Memory B cell (primary cell): ENCODE results near the gene TFCP2.
A peak's percentile ranks its signal among the peaks of the same experiment; 100 is the strongest.

Experiments used
- ATAC-seq: fragments of 150-1000 bp; cut with Tn5 transposase; 2 replicates; pipeline ENCODE4 v1.10.0; 2021; ENCODE audit warnings: low read depth, mild to moderate bottlenecking, moderate library complexity
- DNase-seq, 2 donors: peaks; one replicate each; pipeline ENCODE4 v3.0.0; 2022; ENCODE audit warnings: low spot score in 2 of 2
- H3K27ac Mint-ChIP-seq: one replicate; pipeline ENCODE4 v1.8.0; 2022; ENCODE audit warnings: mild to moderate bottlenecking, moderate library complexity, mixed read lengths
- H3K27me3 Mint-ChIP-seq: one replicate; pipeline ENCODE4 v1.8.0; 2022; ENCODE audit warnings: mixed read lengths
- H3K36me3 Mint-ChIP-seq: one replicate; pipeline ENCODE4 v1.8.0; 2022; ENCODE audit warnings: mild to moderate bottlenecking, mixed read lengths
- H3K4me1 Mint-ChIP-seq: one replicate; pipeline ENCODE4 v1.8.0; 2022; ENCODE audit warnings: mixed read lengths
- H3K4me3 Mint-ChIP-seq: one replicate; pipeline ENCODE4 v1.8.0; 2022; ENCODE audit warnings: mild to moderate bottlenecking, moderate library complexity, mixed read lengths
- H3K9me3 Mint-ChIP-seq: one replicate; pipeline ENCODE4 v1.8.0; 2022; ENCODE audit warnings: mixed read lengths

Gene TFCP2

GRCh38 chr12:51076236-51076930 lies 96.6 kb downstream of the TFCP2 start:
- Mint-ChIP-seq H3K4me1 (peaks cover 5% of the 10 kb centered on the region), H3K36me3 (peaks cover 13% of the 10 kb centered on the region), H3K27me3 (no peaks in the 10 kb centered on the region), H3K27ac (no peak overlapping the region), H3K4me3 (no peak overlapping the region), H3K9me3 (no peaks in the 10 kb centered on the region)
- ATAC-seq (no peak), DNase-seq (no peak)

- peaks cover 13% of the 10 kb centered on the region for H3K36me3 Mint-ChIP-seq
- ATAC-seq: no peak
- no peak overlapping the region for H3K4me3 Mint-ChIP-seq
- H3K27me3 Mint-ChIP-seq: no peaks in the 10 kb centered on the region
- no peaks in the 10 kb centered on the region for H3K9me3 Mint-ChIP-seq
- H3K4me1 Mint-ChIP-seq: peaks cover 5% of the 10 kb centered on the region
- no peak for DNase-seq
- no peak overlapping the region for H3K27ac Mint-ChIP-seq
Observed at GRCh38 chr12:51075390-51075789, 97.5 kb downstream of the TFCP2 start.

GRCh38 chr12:51071663-51072062 lies 101.3 kb downstream of the TFCP2 start:
- Mint-ChIP-seq H3K9me3 (no peaks in the 10 kb centered on the region), H3K36me3 (peaks cover 22% of the 10 kb centered on the region), H3K4me3 (no peak overlapping the region), H3K4me1 (peaks cover under 1% of the 10 kb centered on the region), H3K27me3 (no peaks in the 10 kb centered on the region), H3K27ac (peak overlapping the region; percentile 58)
- no peak for ATAC-seq
- DNase-seq: no peak

- DNase-seq: no peak
- Mint-ChIP-seq H3K36me3 (peaks cover 22% of the 10 kb centered on the region), H3K4me1 (no peaks in the 10 kb centered on the region), H3K27ac (no peak overlapping the region), H3K9me3 (no peaks in the 10 kb centered on the region), H3K27me3 (no peaks in the 10 kb centered on the region), H3K4me3 (no peak overlapping the region)
- no peak for ATAC-seq
Observed at GRCh38 chr12:51070004-51070403, 102.9 kb downstream of the TFCP2 start.

GRCh38 chr12:51067771-51068170 lies 105.2 kb downstream of the TFCP2 start:
- Mint-ChIP-seq H3K27me3 (no peaks in the 10 kb centered on the region), H3K36me3 (peaks cover 18% of the 10 kb centered on the region), H3K27ac (no peak overlapping the region)

GRCh38 chr12:51067229-51067628 lies 105.7 kb downstream of the TFCP2 start:
- Mint-ChIP-seq H3K27me3 (no peaks in the 10 kb centered on the region), H3K9me3 (no peaks in the 10 kb centered on the region), H3K4me3 (no peak overlapping the region), H3K36me3 (peaks cover 18% of the 10 kb centered on the region), H3K4me1 (no peaks in the 10 kb centered on the region), H3K27ac (no peak overlapping the region)
- ATAC-seq: no peak
- no peak for DNase-seq

More at GRCh38 chr12:51067771-51068170, 105.2 kb downstream of the TFCP2 start:
- DNase-seq: no peak
- Mint-ChIP-seq H3K9me3 (no peaks in the 10 kb centered on the region), H3K4me1 (no peaks in the 10 kb centered on the region), H3K4me3 (no peak overlapping the region)
- no peak for ATAC-seq

- DNase-seq (no peak), ATAC-seq (no peak)
- Mint-ChIP-seq H3K4me3 (no peak overlapping the region), H3K27ac (no peak overlapping the region), H3K4me1 (no peaks in the 10 kb centered on the region), H3K36me3 (peaks cover 13% of the 10 kb centered on the region), H3K9me3 (no peaks in the 10 kb centered on the region), H3K27me3 (no peaks in the 10 kb centered on the region)
Observed at GRCh38 chr12:51065530-51065929, 107.4 kb downstream of the TFCP2 start.

GRCh38 chr12:51062631-51063397 lies 110.1 kb downstream of the TFCP2 start:
- Mint-ChIP-seq H3K27ac (no peak overlapping the region), H3K36me3 (peaks cover 17% of the 10 kb centered on the region), H3K27me3 (no peaks in the 10 kb centered on the region), H3K4me1 (no peaks in the 10 kb centered on the region), H3K4me3 (no peak overlapping the region), H3K9me3 (no peaks in the 10 kb centered on the region)
- no peak for DNase-seq
- no peak for ATAC-seq

- no peak for DNase-seq
- Mint-ChIP-seq H3K27ac (peak overlapping the region; percentile 38), H3K9me3 (no peaks in the 10 kb centered on the region), H3K4me3 (no peak overlapping the region), H3K27me3 (no peaks in the 10 kb centered on the region), H3K4me1 (no peaks in the 10 kb centered on the region), H3K36me3 (peaks cover 18% of the 10 kb centered on the region)
- no peak for ATAC-seq
Observed at GRCh38 chr12:51059086-51059485, 113.8 kb downstream of the TFCP2 start.

- H3K27me3 Mint-ChIP-seq: no peaks in the 10 kb centered on the region
- DNase-seq: no peak
Observed at GRCh38 chr12:51056242-51056641, 116.7 kb downstream of the TFCP2 start.

GRCh38 chr12:51055060-51055459 lies 117.9 kb downstream of the TFCP2 start:
- Mint-ChIP-seq H3K4me3 (no peak overlapping the region), H3K4me1 (peaks cover 3% of the 10 kb centered on the region), H3K9me3 (no peaks in the 10 kb centered on the region), H3K27me3 (no peaks in the 10 kb centered on the region), H3K36me3 (peaks cover 20% of the 10 kb centered on the region), H3K27ac (no peak overlapping the region)
- ATAC-seq: no peak
- no peak for DNase-seq

More at GRCh38 chr12:51056242-51056641, 116.7 kb downstream of the TFCP2 start:
- Mint-ChIP-seq H3K36me3 (peaks cover 23% of the 10 kb centered on the region), H3K4me1 (peaks cover 3% of the 10 kb centered on the region), H3K27ac (no peak overlapping the region), H3K4me3 (no peak overlapping the region), H3K9me3 (no peaks in the 10 kb centered on the region)
- ATAC-seq: no peak

- H3K36me3 Mint-ChIP-seq: peaks cover 11% of the 10 kb centered on the region
Observed at GRCh38 chr12:51051787-51052186, 121.1 kb downstream of the TFCP2 start.

GRCh38 chr12:51049525-51049924 lies 123.4 kb downstream of the TFCP2 start:
- Mint-ChIP-seq H3K9me3 (no peaks in the 10 kb centered on the region), H3K27me3 (no peaks in the 10 kb centered on the region), H3K4me1 (peaks cover 20% of the 10 kb centered on the region), H3K27ac (peak overlapping the region; percentile 96), H3K36me3 (peaks cover 8% of the 10 kb centered on the region), H3K4me3 (peak overlapping the region; percentile 89)
- DNase-seq: no peak
- no peak for ATAC-seq

More at GRCh38 chr12:51051787-51052186, 121.1 kb downstream of the TFCP2 start:
- H3K4me1 Mint-ChIP-seq: peaks cover 20% of the 10 kb centered on the region
- no peak for ATAC-seq
- no peak for DNase-seq
- no peak overlapping the region for H3K4me3 Mint-ChIP-seq
- no peaks in the 10 kb centered on the region for H3K27me3 Mint-ChIP-seq
- no peaks in the 10 kb centered on the region for H3K9me3 Mint-ChIP-seq
- H3K27ac Mint-ChIP-seq: peak overlapping the region; percentile 19

- ATAC-seq (peak; percentile 7), DNase-seq (peak in 1 of 2 donors; percentile 18)
- H3K27me3 Mint-ChIP-seq: no peaks in the 10 kb centered on the region
- H3K27ac Mint-ChIP-seq: peak overlapping the region; percentile 96
- peak overlapping the region; percentile 89 for H3K4me3 Mint-ChIP-seq
- peaks cover 20% of the 10 kb centered on the region for H3K4me1 Mint-ChIP-seq
- no peaks in the 10 kb centered on the region for H3K9me3 Mint-ChIP-seq
- H3K36me3 Mint-ChIP-seq: peaks cover 8% of the 10 kb centered on the region
Observed at GRCh38 chr12:51048661-51049251, 124.2 kb downstream of the TFCP2 start.
